NCI-H345 treated with DMSO at 0.1 percent for 48 hours (cell line): ENCODE measurements around the gene MACROD2.

Experiments
- DNase-seq: peaks from one replicate; lab custom pipeline; 2025; ENCODE audit not compliant: unreplicated experiment; lab: John Stamatoyannopoulos, UW

Gene MACROD2

DNA sequence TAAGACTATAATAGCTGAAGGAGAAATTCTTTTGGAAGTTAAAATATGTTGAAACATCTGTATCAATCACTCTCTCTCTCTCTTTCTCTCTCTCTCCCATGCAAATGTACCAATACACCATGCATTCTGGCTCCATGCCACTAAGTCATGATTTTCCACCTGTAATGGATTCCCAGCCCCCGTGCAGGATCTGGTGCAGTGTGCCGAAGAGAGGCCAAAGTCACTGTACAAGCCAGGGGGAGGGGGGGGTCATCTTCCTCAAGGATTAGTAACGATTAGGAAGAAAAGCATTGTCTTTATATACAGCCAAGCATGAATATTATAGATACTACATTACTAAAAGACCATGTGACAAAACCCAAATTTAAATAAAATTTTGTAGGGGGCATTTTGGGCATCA lies 1852.8 kb downstream of the MACROD2 start:
- DNase-seq, result no peak

DNA sequence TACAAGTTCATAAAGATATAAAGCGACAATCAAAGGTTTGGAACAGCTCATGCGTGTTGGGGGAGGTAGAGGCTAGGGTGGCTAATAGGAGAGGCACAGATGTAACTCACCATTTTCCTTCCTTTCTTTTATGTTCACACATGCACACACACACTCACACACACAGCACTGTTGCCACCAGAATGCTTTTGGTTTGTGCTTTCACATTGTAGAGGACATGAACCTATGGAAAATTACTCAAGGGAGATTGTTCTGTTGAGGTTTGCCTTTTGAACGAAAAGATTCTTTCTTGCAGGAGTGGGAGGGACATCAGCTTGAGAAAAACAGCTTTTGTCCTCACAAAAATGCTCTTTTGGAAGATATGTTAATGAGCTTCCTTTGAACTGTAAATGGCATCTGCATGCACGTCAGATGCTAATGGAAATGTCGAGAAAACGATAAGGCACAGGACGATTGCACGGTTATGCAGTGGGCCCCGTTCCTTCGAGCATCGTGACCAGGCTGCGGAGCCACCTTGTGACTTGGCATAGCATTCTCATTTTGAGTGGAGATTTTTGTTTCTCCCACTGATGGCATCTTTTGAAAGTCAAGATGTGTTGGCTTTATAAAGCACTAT lies 1853.8 kb downstream of the MACROD2 start:
- DNase-seq, result no peak

GRCh38 chr20:15851576-15852215 lies 1856.4 kb downstream of the MACROD2 start:
- DNase-seq, result no peak

DNA sequence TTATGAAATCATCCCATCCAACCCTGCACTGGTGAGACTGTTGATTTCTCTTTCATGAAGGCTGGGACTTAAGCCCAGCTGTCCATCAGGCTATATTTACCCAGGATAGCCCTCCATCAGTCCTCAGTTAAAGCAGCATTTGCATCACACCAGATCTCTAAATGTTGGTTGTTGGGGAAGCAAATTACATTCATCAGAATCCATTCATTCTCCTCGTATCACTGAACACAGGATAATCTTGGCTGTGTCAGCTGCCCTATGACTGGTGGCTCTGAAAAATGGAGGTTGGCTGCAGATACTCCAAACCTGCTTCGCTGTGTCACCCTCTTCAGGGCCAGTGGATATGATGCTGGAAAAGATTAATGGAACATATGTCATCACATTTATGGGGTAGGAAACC lies 1859.6 kb downstream of the MACROD2 start:
- no peak for DNase-seq

DNA sequence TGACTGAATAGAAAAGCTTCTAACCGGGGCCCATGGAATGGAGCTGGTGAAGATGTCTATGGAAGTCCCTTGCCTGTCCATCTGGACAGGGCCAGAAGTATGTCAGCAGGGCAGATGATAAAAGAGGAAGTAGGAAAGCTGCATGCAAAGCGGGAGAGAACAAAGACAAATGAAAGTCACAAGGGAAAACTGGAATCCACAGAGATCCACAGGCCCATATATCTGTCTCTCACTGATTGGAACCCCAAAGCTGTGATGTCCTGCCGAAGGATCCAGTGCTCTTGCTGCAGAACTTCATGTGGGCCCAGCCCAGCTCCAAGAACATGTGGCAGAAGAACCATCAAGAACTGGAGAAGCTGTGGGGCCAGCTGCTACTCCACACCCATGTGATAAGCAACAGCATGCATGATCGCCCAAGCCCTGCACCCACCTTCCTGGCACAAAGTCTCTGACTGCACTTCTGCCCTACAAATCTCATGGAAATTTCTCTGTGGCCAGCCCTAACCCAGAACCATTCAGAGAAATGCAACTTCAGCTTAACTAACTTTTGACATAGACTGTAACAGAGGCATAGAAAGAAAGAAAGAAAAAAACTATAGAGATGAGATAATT lies 1862.0 kb downstream of the MACROD2 start:
- no peak for DNase-seq

GRCh38 chr20:15859061-15859460 lies 1863.7 kb downstream of the MACROD2 start:
- DNase-seq, result no peak

DNA sequence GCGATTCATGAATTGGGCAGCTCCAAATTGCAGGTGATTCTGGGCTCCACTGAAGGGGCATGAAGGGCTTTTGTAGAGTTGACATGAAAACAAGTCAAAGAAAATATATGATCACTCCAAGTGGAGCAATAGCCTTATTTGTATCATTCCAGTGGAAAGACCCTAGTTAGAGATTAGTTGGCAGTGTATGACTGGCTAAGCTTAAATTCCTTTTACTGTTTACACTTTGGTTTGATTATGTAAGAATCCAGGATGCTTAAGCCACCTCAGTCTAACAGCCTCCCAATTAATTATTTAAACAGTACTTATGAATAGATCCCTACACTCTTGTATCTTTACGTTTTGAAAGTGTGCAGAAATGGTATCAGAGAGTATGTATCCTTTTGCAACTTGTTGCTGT lies 1865.5 kb downstream of the MACROD2 start:
- no peak for DNase-seq

GRCh38 chr20:15862178-15862577 lies 1866.9 kb downstream of the MACROD2 start:
- DNase-seq, result peak; percentile 95

GRCh38 chr20:15863735-15864134 lies 1868.4 kb downstream of the MACROD2 start:
- no peak for DNase-seq

- no peak for DNase-seq
These were observed 1870.2 kb downstream of the MACROD2 start for GRCh38 chr20:15865553-15865952.

GRCh38 chr20:15866916-15867730 lies 1871.8 kb downstream of the MACROD2 start:
- no peak for DNase-seq

DNA sequence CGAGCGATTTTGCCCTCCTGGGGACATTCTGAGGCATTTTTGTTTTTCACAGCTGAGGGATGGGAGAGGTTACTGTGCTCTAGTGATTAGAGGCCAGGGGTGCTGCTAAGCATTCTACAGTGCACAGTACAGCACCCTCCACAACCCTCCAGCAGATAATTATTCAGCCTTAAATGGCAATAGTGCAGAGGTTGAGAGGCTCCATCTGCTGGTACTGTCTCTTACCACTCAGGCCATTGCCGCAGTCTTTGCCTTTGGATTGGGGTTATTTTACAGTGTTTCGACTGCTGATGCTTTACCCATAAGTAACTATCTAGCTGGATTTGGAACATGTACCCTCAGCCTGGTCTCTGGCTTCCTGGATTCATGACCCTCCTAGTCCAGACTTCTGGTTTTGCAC lies 1872.6 kb downstream of the MACROD2 start:
- DNase-seq, result no peak

DNA sequence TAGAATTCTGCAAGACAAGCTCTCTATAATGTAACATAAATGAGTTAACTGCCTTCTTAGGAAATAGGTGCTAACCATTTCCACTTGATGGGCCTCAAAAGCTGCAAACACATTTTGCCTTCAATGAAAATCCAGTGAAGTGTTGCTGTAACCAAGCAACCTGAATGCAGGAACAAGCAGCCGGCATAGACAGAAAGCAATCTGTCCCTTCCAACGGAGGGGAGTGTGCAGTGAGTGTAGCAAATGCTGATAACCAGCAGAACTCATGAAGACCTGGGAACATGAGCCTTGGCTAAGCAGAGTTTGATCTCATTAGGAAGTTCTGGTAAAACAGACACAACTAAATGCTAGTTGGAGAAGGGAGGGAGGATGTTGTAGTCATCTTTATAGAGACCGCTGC lies 1880.1 kb downstream of the MACROD2 start:
- peak; percentile 74 for DNase-seq

DNA sequence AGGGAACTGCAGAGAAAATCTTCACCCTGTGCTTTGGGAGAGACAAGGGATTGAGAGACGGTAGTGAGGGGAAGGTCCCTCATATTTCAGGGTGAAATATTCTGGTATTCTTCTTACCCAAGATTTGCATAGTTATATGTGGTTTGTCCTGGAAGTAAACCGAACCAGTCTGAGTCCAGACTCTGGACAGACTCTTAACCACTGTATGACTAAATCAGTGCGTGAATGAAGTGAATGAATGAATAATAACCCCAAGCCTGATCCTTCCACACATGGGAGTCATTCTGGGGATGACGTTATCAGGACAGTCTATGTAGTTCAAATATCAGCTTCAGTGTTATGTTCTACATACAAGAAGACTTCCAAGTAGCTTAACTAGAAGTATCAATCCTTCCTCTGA lies 1887.2 kb downstream of the MACROD2 start:
- no peak for DNase-seq

GRCh38 chr20:15886250-15886649 lies 1890.9 kb downstream of the MACROD2 start:
- no peak for DNase-seq

DNA sequence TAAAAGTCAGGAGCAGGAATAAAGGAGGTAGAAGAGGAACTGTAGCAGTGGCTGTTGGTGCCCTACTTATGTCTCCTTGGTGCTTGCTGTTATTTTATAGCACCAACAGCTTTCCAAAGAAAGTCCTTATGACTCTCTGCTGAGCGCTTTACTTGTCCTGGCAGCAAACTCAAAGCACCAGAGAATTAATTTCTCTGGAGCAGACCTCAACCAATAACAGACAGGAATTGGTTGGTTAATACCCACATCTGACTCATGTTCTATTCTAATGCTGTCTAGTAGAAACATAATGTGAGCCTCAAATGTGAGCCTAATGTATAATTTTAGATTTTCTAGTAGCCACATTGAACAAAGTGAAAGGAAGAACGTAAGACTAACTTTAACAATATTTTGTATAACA lies 1892.1 kb downstream of the MACROD2 start:
- no peak for DNase-seq

DNA sequence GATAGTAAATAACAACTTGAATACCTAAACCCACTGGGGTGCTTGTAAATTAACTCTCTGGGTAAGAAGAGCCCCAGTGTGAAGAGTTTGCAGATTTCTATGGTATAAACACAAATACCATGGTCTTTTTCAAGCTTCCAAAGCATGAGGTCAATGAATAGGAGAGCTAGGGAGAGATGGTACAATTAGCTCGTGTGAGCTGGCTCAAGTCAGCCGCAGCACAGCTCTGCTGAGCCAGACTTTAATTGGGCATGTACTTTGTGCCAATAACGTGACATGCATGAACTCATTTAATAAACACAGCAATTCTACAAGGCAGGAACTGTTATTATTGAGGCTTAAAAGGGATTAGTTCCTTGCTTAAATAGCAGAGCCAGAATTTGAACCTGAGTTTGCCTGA lies 1893.7 kb downstream of the MACROD2 start:
- DNase-seq, result peak; percentile 41

DNA sequence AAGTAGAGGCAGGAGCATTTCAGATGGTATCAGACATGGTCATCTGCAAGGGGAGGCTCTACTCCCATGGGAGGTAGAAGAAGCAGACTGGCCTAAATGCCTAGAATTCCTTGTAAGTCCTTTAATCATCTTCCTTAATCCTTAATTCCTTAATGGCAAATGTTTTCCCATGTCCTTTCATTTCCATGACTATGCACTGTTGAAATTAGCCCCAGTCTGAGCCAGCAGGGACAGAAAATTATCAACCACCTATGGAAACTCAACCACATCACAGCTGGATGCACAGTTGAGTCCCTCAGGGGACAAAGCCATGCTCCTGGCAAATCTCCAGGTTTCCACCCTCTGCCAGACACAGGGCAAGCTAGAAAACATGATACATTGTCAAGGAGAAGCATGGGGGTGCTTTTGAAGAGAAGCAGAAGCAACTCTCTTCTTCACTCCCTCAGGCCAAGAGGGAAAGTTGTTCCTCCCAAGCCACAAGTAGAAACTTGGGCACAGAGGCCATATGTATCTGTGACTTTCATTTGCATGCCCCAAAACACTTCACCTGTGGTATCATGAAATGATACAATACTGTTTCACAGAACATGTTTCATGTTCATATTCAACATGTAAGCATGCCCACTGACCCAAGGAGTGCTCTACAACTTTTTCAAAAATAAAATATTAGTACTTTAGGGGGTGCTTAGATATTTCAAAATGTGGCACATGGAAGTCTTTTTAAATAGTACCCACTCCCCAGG lies 1894.4 kb downstream of the MACROD2 start:
- peak; percentile 92 for DNase-seq

DNA sequence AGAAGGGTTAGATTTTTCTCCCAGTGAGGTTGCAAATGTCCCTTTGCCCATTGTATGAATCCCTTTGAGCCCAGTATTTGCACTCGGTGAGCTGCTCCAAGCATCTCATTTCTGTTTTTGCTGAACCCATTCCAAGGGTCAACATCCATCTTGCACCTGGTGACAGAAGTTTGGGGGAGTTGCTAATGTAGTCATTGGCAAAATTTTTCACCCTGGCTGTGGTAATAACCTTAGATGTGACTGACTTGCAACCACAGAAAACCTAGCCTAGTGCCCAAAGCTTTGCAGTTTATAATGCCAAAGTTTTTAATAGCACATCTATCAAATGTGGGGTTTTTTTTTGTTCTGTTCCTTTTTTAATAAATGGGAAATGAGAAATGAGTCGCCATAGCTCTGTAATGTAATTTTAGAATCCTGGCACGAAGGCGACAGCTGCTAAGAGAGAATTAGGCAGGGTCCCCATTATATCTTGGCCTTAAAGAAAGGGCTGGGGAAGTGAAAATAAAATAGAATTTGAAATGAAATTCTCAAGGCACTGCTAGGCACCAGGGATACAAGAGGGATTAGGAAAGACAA lies 1895.2 kb downstream of the MACROD2 start:
- DNase-seq, result no peak

- DNase-seq, result no peak
These were observed 1899.8 kb downstream of the MACROD2 start for GRCh38 chr20:15895126-15895525.
